HuH-7 (cell line): ENCODE measurements around the gene JOSD2.

ENCODE experiments used
- DNase-seq: peaks from one replicate; pipeline ENCODE4 v3.0.0; 2011; ENCODE audit warnings: low spot score

JOSD2 gene

GRCh38 chr19:50493171-50493570 lies 17.8 kb downstream of the JOSD2 start:
- no peak for DNase-seq

- DNase-seq, result no peak
Observed at GRCh38 chr19:50492303-50493052, 18.5 kb downstream of the JOSD2 start.

GRCh38 chr19:50490991-50491472 lies 20.0 kb downstream of the JOSD2 start:
- no peak for DNase-seq

GRCh38 chr19:50490411-50490811 lies 20.6 kb downstream of the JOSD2 start:
- DNase-seq, result no peak

GRCh38 chr19:50489461-50490011 lies 21.5 kb downstream of the JOSD2 start:
- no peak for DNase-seq

GRCh38 chr19:50488389-50489194 lies 22.4 kb downstream of the JOSD2 start:
- no peak for DNase-seq

- no peak for DNase-seq
Observed at GRCh38 chr19:50486823-50487515, 24.0 kb downstream of the JOSD2 start.

GRCh38 chr19:50485284-50485955 lies 25.6 kb downstream of the JOSD2 start:
- no peak for DNase-seq

- no peak for DNase-seq
Observed at GRCh38 chr19:50482916-50483315, 28.1 kb downstream of the JOSD2 start.

- no peak for DNase-seq
Observed at GRCh38 chr19:50482271-50482855, 28.6 kb downstream of the JOSD2 start.

- no peak for DNase-seq
Observed at GRCh38 chr19:50481351-50482149, 29.4 kb downstream of the JOSD2 start.

- DNase-seq, result no peak
Observed at GRCh38 chr19:50480281-50481111, 30.5 kb downstream of the JOSD2 start.

GRCh38 chr19:50479761-50480251 lies 31.2 kb downstream of the JOSD2 start:
- DNase-seq, result no peak

GRCh38 chr19:50478901-50479715 lies 31.9 kb downstream of the JOSD2 start:
- peak; percentile 98 for DNase-seq

- DNase-seq, result no peak
Observed at GRCh38 chr19:50477751-50478515, 33.1 kb downstream of the JOSD2 start.

- no peak for DNase-seq
Observed at GRCh38 chr19:50476907-50477238, 34.1 kb downstream of the JOSD2 start.

GRCh38 chr19:50476224-50476906 lies 34.6 kb downstream of the JOSD2 start, which contains the start of the genes EMC10 and GARIN5A:
Gene EMC10 (plus strand): TSS chr19:50476507. CDS start chr19:50476545, 38 bp downstream.
Gene GARIN5A (minus strand): TSS chr19:50476848. CDS start chr19:50476388, 460 bp downstream.
- no peak for DNase-seq
